WTC11 (cell line): ENCODE results near the gene FGF1. TPM values are rescaled to one million over a fixed set of nuclear protein-coding genes. Genes with fewer than 3 reads are reported as not detected.

Experiments used
- ATAC-seq: fragments of 200-7000 bp; cut with Tn5 transposase; 2 replicates; pipeline ENCODE4 v1.10.0; 2021; ENCODE audit warnings: mild to moderate bottlenecking, moderate library complexity
- CTCF ChIA-PET: fragments of 300-600 bp; sonication (Branson Sonifier 250); formaldehyde crosslinking; loops from one replicate; lab custom pipeline; 2021; ENCODE audit warnings: antibody characterized with exemption; lab: Charles Lee
- POLR2A ChIA-PET: fragments of 350-600 bp; sonication (Branson Sonifier 250); formaldehyde crosslinking; loops from one replicate; lab custom pipeline; 2021; ENCODE audit warnings: antibody characterized with exemption; lab: Charles Lee
- DNase-seq: peaks from one replicate; pipeline ENCODE4 v3.0.0; 2021; ENCODE audit warnings: low spot score
- H3K27ac Mint-ChIP-seq: 2 replicates; pipeline ENCODE4 v1.8.0; 2021; ENCODE audit warnings: mixed read lengths
- H3K27me3 Mint-ChIP-seq: 2 replicates; pipeline ENCODE4 v1.8.0; 2021; ENCODE audit warnings: low read depth, mild to moderate bottlenecking, moderate library complexity, mixed read lengths
- H3K36me3 Mint-ChIP-seq: 2 replicates; pipeline ENCODE4 v1.8.0; 2021; ENCODE audit warnings: mixed read lengths
- H3K4me1 Mint-ChIP-seq: 2 replicates; pipeline ENCODE4 v1.8.0; 2022; ENCODE audit warnings: mixed read lengths
- H3K4me3 Mint-ChIP-seq: 2 replicates; pipeline ENCODE4 v1.8.0; 2021; ENCODE audit warnings: mild to moderate bottlenecking, moderate library complexity, mixed read lengths
- H3K9me3 Mint-ChIP-seq: 2 replicates; pipeline ENCODE4 v1.8.0; 2021; ENCODE audit warnings: mixed read lengths
- ATF1 ChIP-seq: sonication (generic); formaldehyde crosslinking; IDR thresholded peaks from 2 replicates; pipeline ENCODE4 v1.8.1; 2023; ENCODE audit warnings: mild to moderate bottlenecking, moderate library complexity, missing genetic modification reagents
- CREB1 ChIP-seq: sonication (generic); formaldehyde crosslinking; IDR thresholded peaks from 2 replicates; pipeline ENCODE4 v1.8.0; 2023; ENCODE audit warnings: mild to moderate bottlenecking, missing genetic modification reagents
- CREM ChIP-seq: sonication (generic); formaldehyde crosslinking; IDR thresholded peaks from 2 replicates; pipeline ENCODE4 v1.8.1; 2022; ENCODE audit warnings: mild to moderate bottlenecking, missing genetic modification reagents, moderate library complexity
- ESRRA ChIP-seq: sonication (generic); formaldehyde crosslinking; IDR thresholded peaks from 2 replicates; pipeline ENCODE4 v1.8.1; 2022; ENCODE audit warnings: mild to moderate bottlenecking, missing genetic modification reagents, borderline replicate concordance
- GABPB1 ChIP-seq: sonication (generic); formaldehyde crosslinking; IDR thresholded peaks from 2 replicates; pipeline ENCODE4 v1.8.1; 2023; ENCODE audit warnings: mild to moderate bottlenecking, missing genetic modification reagents
- KAT7 ChIP-seq: sonication (generic); formaldehyde crosslinking; IDR thresholded peaks from 2 replicates; pipeline ENCODE4 v1.8.1; 2023; ENCODE audit warnings: missing genetic modification reagents, mild to moderate bottlenecking, borderline replicate concordance
- MXD4 ChIP-seq: fragments of 250-450 bp; sonication (Bioruptor Pico); IDR thresholded peaks from 2 replicates; pipeline ENCODE4 v1.8.0; 2021; ENCODE audit warnings: mild to moderate bottlenecking, moderate library complexity, borderline replicate concordance
- NR1H2 ChIP-seq: sonication (generic); formaldehyde crosslinking; IDR thresholded peaks from 2 replicates; pipeline ENCODE4 v1.9.0; 2021; ENCODE audit warnings: mild to moderate bottlenecking, moderate library complexity, missing genetic modification reagents
- OVOL2 ChIP-seq: fragments of 250-450 bp; sonication (Bioruptor Pico); IDR thresholded peaks from 2 replicates; pipeline ENCODE4 v1.9.0; 2021; ENCODE audit warnings: mild to moderate bottlenecking, borderline replicate concordance
- RELA ChIP-seq: sonication (generic); formaldehyde crosslinking; IDR thresholded peaks from 2 replicates; pipeline ENCODE4 v1.8.1; 2022; ENCODE audit warnings: missing genetic modification reagents, mild to moderate bottlenecking, borderline replicate concordance
- TP53 ChIP-seq: sonication (generic); formaldehyde crosslinking; IDR thresholded peaks from 2 replicates; pipeline ENCODE4 v1.8.1; 2023; ENCODE audit warnings: mild to moderate bottlenecking, missing genetic modification reagents
- ZBTB21 ChIP-seq: sonication (generic); formaldehyde crosslinking; IDR thresholded peaks from 2 replicates; pipeline ENCODE4 v1.8.1; 2023; ENCODE audit warnings: mild to moderate bottlenecking, missing genetic modification reagents, borderline replicate concordance
- ZNF263 ChIP-seq: sonication (generic); formaldehyde crosslinking; IDR thresholded peaks from 2 replicates; pipeline ENCODE4 v1.8.1; 2022; ENCODE audit warnings: low read depth, mild to moderate bottlenecking, moderate library complexity, missing genetic modification reagents
- ZNF416 ChIP-seq: fragments of 250-450 bp; sonication (Bioruptor Pico); IDR thresholded peaks from 2 replicates; pipeline ENCODE4 v1.9.0; 2021; ENCODE audit warnings: mild to moderate bottlenecking, inconsistent platforms
- total RNA-seq: library from RNA; stranded (reverse); gene quantifications from 3 replicates; pipeline ENCODE4 v1.2.3, GENCODE V29; 2021
- TF ChIP-seq, protein P1 (sequence below): fragments of 200-600 bp; IDR thresholded peaks from 2 replicates; pipeline ENCODE4 v1.8.0; 2022; ENCODE audit warnings: antibody characterized with exemption
- TF ChIP-seq, protein P2 (sequence below): sonication (generic); formaldehyde crosslinking; IDR thresholded peaks from 2 replicates; pipeline ENCODE4 v1.8.0; 2023; ENCODE audit warnings: mild to moderate bottlenecking, missing genetic modification reagents
- TF ChIP-seq, protein P3 (sequence below): sonication (generic); formaldehyde crosslinking; IDR thresholded peaks from 2 replicates; pipeline ENCODE4 v1.8.1; 2023; ENCODE audit warnings: mild to moderate bottlenecking, missing genetic modification reagents, borderline replicate concordance
- TF ChIP-seq, protein P4 (sequence below): sonication (generic); formaldehyde crosslinking; conservative IDR thresholded peaks from 2 replicates; pipeline ENCODE4 v1.8.1; 2022; ENCODE audit warnings: mild to moderate bottlenecking, missing genetic modification reagents
- TF ChIP-seq, protein P5 (sequence below): fragments of 250-450 bp; sonication (Bioruptor Pico); IDR thresholded peaks from 2 replicates; pipeline ENCODE4 v1.9.0; 2021; ENCODE audit warnings: moderate library complexity, mild to moderate bottlenecking, inconsistent platforms, borderline replicate concordance
- TF ChIP-seq, protein P6 (sequence below): sonication (generic); formaldehyde crosslinking; IDR thresholded peaks from 2 replicates; pipeline ENCODE4 v1.8.1; 2022; ENCODE audit warnings: missing genetic modification reagents, borderline replicate concordance
- TF ChIP-seq, protein P7 (sequence below): sonication (generic); formaldehyde crosslinking; IDR thresholded peaks from 2 replicates; pipeline ENCODE4 v1.8.1; 2022; ENCODE audit warnings: mild to moderate bottlenecking, moderate library complexity, missing genetic modification reagents
- TF ChIP-seq, protein P8 (sequence below): sonication (generic); formaldehyde crosslinking; IDR thresholded peaks from 2 replicates; pipeline ENCODE4 v1.8.1; 2023; ENCODE audit warnings: mild to moderate bottlenecking, missing genetic modification reagents, moderate library complexity

The FGF1 gene
- total RNA-seq, 1 experiment from 2014 or later: 0.55 TPM

DNA sequence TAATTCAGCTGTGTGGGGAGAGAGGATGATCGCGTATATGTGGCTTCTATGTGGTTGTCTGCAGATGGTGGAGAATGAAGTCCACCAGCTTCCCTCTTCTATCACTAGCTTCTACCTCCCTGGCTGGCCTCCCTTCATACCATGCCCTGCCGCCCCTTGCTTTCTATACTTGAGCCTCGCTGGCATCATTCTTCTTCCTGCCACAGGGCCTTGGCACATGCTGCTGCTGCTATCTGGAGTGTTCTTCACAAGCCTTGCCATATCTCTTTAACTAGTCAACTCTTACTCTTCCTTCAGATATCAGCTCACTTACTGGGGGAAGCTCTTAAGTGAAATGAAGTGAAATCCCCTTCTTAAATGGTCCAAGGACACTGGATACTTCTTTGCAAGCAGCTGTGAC, 100.4 kb downstream of the FGF1 start:
- TF ChIP-seq GABPB1 (CRISPR knock-in tag) (no peak), ZNF416 (CRISPR knock-in tag) (no peak)
- TF ChIP-seq, protein P1, sequence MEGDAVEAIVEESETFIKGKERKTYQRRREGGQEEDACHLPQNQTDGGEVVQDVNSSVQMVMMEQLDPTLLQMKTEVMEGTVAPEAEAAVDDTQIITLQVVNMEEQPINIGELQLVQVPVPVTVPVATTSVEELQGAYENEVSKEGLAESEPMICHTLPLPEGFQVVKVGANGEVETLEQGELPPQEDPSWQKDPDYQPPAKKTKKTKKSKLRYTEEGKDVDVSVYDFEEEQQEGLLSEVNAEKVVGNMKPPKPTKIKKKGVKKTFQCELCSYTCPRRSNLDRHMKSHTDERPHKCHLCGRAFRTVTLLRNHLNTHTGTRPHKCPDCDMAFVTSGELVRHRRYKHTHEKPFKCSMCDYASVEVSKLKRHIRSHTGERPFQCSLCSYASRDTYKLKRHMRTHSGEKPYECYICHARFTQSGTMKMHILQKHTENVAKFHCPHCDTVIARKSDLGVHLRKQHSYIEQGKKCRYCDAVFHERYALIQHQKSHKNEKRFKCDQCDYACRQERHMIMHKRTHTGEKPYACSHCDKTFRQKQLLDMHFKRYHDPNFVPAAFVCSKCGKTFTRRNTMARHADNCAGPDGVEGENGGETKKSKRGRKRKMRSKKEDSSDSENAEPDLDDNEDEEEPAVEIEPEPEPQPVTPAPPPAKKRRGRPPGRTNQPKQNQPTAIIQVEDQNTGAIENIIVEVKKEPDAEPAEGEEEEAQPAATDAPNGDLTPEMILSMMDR: no peak
- POLR2A ChIA-PET: no interaction called here
- H3K36me3 Mint-ChIP-seq: no peaks in the 10 kb centered on the region
- H3K9me3 Mint-ChIP-seq: no peaks in the 10 kb centered on the region
- H3K4me3 Mint-ChIP-seq: no peak overlapping the region
- no peak for ATAC-seq
- CTCF ChIA-PET: interaction anchor here (0.6 to 2.0 kb wide), 5 partner anchors 14 to 295 kb away, joined by 3 to 6 read pairs (median 3); no protein-coding TSS in a partner anchor
- H3K27ac Mint-ChIP-seq: no peak overlapping the region
- H3K27me3 Mint-ChIP-seq: no peaks in the 10 kb centered on the region; the same call in 1 of the 2 replicates
- DNase-seq: no peak
- peaks cover 7% of the 10 kb centered on the region for H3K4me1 Mint-ChIP-seq

DNA sequence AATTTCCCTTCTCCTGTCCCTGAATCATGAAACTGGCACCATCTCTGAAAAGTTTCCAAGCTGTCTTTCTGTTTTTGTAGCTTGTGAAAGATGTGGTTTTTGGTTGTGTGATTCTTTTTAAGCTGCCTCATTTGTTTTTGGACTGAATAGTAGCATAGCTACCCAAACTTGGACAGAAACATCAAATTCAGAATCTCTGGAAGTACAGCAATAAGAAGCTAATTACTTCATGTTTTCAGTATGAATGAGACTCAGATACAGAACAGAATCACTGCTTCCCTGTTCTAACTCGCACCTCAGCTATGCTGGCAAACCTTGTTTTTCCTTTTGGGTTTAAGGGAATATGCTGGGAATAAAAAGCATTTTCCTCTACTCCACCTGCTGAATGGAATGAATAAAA, 101.0 kb downstream of the FGF1 start:
- ChIA-PET CTCF (interaction anchor here (0.6 to 2.0 kb wide), 5 partner anchors 14 to 296 kb away, joined by 3 to 6 read pairs (median 3); no protein-coding TSS in a partner anchor), POLR2A (interaction anchor here (0.5 kb wide), 1 partner anchor 218 kb away, joined by 7 read pairs; no protein-coding TSS in a partner anchor)
- Mint-ChIP-seq H3K4me3 (no peak overlapping the region), H3K27ac (no peak overlapping the region), H3K9me3 (peaks cover 4% of the 10 kb centered on the region), H3K4me1 (peaks cover 6% of the 10 kb centered on the region; the same call in 1 of the 2 replicates), H3K27me3 (no peaks in the 10 kb centered on the region; the same call in 1 of the 2 replicates), H3K36me3 (no peaks in the 10 kb centered on the region)
- DNase-seq: no peak
- TF ChIP-seq NR1H2 (CRISPR knock-in tag) (no peak), KAT7 (CRISPR knock-in tag) (no peak), MXD4 (CRISPR knock-in tag) (no peak), ESRRA (CRISPR knock-in tag) (no peak), ATF1 (no peak), CREM (CRISPR knock-in tag) (no peak), ZNF416 (CRISPR knock-in tag) (no peak), ZBTB21 (CRISPR knock-in tag) (no peak), TP53 (no peak), CREB1 (CRISPR knock-in tag) (no peak), RELA (no peak), OVOL2 (CRISPR knock-in tag) (no peak), ZNF263 (CRISPR knock-in tag) (no peak)
- TF ChIP-seq, protein P2, sequence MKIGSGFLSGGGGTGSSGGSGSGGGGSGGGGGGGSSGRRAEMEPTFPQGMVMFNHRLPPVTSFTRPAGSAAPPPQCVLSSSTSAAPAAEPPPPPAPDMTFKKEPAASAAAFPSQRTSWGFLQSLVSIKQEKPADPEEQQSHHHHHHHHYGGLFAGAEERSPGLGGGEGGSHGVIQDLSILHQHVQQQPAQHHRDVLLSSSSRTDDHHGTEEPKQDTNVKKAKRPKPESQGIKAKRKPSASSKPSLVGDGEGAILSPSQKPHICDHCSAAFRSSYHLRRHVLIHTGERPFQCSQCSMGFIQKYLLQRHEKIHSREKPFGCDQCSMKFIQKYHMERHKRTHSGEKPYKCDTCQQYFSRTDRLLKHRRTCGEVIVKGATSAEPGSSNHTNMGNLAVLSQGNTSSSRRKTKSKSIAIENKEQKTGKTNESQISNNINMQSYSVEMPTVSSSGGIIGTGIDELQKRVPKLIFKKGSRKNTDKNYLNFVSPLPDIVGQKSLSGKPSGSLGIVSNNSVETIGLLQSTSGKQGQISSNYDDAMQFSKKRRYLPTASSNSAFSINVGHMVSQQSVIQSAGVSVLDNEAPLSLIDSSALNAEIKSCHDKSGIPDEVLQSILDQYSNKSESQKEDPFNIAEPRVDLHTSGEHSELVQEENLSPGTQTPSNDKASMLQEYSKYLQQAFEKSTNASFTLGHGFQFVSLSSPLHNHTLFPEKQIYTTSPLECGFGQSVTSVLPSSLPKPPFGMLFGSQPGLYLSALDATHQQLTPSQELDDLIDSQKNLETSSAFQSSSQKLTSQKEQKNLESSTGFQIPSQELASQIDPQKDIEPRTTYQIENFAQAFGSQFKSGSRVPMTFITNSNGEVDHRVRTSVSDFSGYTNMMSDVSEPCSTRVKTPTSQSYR (CRISPR knock-in tag): no peak
- TF ChIP-seq, protein P3, sequence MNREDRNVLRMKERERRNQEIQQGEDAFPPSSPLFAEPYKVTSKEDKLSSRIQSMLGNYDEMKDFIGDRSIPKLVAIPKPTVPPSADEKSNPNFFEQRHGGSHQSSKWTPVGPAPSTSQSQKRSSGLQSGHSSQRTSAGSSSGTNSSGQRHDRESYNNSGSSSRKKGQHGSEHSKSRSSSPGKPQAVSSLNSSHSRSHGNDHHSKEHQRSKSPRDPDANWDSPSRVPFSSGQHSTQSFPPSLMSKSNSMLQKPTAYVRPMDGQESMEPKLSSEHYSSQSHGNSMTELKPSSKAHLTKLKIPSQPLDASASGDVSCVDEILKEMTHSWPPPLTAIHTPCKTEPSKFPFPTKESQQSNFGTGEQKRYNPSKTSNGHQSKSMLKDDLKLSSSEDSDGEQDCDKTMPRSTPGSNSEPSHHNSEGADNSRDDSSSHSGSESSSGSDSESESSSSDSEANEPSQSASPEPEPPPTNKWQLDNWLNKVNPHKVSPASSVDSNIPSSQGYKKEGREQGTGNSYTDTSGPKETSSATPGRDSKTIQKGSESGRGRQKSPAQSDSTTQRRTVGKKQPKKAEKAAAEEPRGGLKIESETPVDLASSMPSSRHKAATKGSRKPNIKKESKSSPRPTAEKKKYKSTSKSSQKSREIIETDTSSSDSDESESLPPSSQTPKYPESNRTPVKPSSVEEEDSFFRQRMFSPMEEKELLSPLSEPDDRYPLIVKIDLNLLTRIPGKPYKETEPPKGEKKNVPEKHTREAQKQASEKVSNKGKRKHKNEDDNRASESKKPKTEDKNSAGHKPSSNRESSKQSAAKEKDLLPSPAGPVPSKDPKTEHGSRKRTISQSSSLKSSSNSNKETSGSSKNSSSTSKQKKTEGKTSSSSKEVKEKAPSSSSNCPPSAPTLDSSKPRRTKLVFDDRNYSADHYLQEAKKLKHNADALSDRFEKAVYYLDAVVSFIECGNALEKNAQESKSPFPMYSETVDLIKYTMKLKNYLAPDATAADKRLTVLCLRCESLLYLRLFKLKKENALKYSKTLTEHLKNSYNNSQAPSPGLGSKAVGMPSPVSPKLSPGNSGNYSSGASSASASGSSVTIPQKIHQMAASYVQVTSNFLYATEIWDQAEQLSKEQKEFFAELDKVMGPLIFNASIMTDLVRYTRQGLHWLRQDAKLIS (CRISPR knock-in tag): no peak
- TF ChIP-seq, protein P4, sequence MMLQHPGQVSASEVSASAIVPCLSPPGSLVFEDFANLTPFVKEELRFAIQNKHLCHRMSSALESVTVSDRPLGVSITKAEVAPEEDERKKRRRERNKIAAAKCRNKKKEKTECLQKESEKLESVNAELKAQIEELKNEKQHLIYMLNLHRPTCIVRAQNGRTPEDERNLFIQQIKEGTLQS (CRISPR knock-in tag): no peak
- TF ChIP-seq, protein P5, sequence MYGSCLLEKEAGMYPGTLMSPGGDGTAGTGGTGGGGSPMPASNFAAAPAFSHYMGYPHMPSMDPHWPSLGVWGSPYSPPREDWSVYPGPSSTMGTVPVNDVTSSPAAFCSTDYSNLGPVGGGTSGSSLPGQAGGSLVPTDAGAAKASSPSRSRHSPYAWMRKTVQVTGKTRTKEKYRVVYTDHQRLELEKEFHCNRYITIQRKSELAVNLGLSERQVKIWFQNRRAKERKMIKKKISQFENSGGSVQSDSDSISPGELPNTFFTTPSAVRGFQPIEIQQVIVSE (CRISPR knock-in tag): no peak
- TF ChIP-seq, protein P6, sequence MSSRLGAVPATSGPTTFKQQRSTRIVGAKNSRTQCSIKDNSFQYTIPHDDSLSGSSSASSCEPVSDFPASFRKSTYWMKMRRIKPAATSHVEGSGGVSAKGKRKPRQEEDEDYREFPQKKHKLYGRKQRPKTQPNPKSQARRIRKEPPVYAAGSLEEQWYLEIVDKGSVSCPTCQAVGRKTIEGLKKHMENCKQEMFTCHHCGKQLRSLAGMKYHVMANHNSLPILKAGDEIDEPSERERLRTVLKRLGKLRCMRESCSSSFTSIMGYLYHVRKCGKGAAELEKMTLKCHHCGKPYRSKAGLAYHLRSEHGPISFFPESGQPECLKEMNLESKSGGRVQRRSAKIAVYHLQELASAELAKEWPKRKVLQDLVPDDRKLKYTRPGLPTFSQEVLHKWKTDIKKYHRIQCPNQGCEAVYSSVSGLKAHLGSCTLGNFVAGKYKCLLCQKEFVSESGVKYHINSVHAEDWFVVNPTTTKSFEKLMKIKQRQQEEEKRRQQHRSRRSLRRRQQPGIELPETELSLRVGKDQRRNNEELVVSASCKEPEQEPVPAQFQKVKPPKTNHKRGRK (CRISPR knock-in tag): no peak
- TF ChIP-seq, protein P7, sequence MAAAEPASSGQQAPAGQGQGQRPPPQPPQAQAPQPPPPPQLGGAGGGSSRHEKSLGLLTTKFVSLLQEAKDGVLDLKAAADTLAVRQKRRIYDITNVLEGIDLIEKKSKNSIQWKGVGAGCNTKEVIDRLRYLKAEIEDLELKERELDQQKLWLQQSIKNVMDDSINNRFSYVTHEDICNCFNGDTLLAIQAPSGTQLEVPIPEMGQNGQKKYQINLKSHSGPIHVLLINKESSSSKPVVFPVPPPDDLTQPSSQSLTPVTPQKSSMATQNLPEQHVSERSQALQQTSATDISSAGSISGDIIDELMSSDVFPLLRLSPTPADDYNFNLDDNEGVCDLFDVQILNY (CRISPR knock-in tag): no peak
- TF ChIP-seq, protein P8, sequence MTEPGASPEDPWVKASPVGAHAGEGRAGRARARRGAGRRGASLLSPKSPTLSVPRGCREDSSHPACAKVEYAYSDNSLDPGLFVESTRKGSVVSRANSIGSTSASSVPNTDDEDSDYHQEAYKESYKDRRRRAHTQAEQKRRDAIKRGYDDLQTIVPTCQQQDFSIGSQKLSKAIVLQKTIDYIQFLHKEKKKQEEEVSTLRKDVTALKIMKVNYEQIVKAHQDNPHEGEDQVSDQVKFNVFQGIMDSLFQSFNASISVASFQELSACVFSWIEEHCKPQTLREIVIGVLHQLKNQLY (CRISPR knock-in tag): no peak
- no peak for ATAC-seq
